K562 (cell line): ENCODE data around the gene LAMB1. TPM values are rescaled to one million over a fixed set of nuclear protein-coding genes. Genes with fewer than 3 reads are reported as not detected.

ENCODE experiments used
- ATAC-seq: fragments of 200-7000 bp; cut with Tn5 transposase; 3 replicates; pipeline ENCODE4 v1.9.1; 2020; ENCODE audit warnings: moderate library complexity
- BruUV-seq: library from RNA; stranded (reverse); fragments of 400-500 nt; replicated peaks from 2 replicates; lab custom pipeline; 2021; lab: Mats Ljungman, UMichigan
- CTCF ChIA-PET: fragments of 300-600 bp; formaldehyde crosslinking; extraction: SDS; loops from one replicate; lab custom pipeline; 2021; ENCODE audit warnings: low intra/inter-chr PET ratio; lab: Yijun Ruan, JAX
- POLR2A ChIA-PET: fragments of 300-600, 350-650 bp; sonication (Branson Sonifier 250); formaldehyde crosslinking; extraction: SDS; loops from one replicate; lab custom pipeline; 2021; ENCODE audit warnings: antibody characterized with exemption, inconsistent platforms; lab: Yijun Ruan, JAX
- DNase-seq, 4 experiments: peaks; one replicate each; pipeline versions ENCODE4 v3.0.0 to v3.0.0-alpha.2; 2011 to 2018; ENCODE audit warnings: low spot score in 3 of 4, mixed read lengths in 3 of 4; ENCODE audit errors: extremely low read depth in 1 of 4
- FAIRE-seq: peaks from 2 replicates; lab custom pipeline; 2011; peaks lifted over from hg19 to GRCh38; lab: Jason Lieb, UNC
- H2AFZ ChIP-seq: 2 replicates; pipeline ENCODE4 v1.6.0; 2011; ENCODE audit warnings: low read depth, low read length, control low read depth, inconsistent platforms
- H3K27ac ChIP-seq: fragments of 200-600 bp; 3 replicates; pipeline ENCODE4 v1.8.0; 2011; ENCODE audit warnings: low read depth, mild to moderate bottlenecking, control low read depth, inconsistent platforms, low read length, moderate library complexity, mixed read lengths; ENCODE audit errors: extremely low read depth
- H3K27me3 ChIP-seq, 2 experiments: fragments of 300-600 bp in 1 of 2; 2 replicates in 1 of 2; 3 replicates in 1 of 2; pipeline versions ENCODE4 v1.6.0 to v1.8.0; 2011; ENCODE audit warnings: inconsistent platforms in 2 of 2, low read length in 2 of 2, mild to moderate bottlenecking in 1 of 2, mixed read lengths in 1 of 2, moderate library complexity in 1 of 2; ENCODE audit not compliant: control insufficient read depth in 2 of 2, insufficient read depth in 2 of 2
- H3K36me3 ChIP-seq: fragments of 300-600 bp; 3 replicates; pipeline ENCODE4 v1.8.0; 2011; ENCODE audit warnings: mild to moderate bottlenecking, low read length, inconsistent platforms; ENCODE audit not compliant: control insufficient read depth, insufficient read depth
- H3K4me1 ChIP-seq, 2 experiments: fragments of 200-600 bp in 1 of 2; replicated peaks in 1 of 2; 2 replicates in 1 of 2; 3 replicates in 1 of 2; pipeline versions ENCODE4 v1.5.1 to v1.8.0; 2011; ENCODE audit warnings: inconsistent platforms in 2 of 2, low read length in 2 of 2, mild to moderate bottlenecking in 1 of 2, mixed read lengths in 1 of 2, moderate library complexity in 1 of 2; ENCODE audit not compliant: control insufficient read depth in 2 of 2, insufficient read depth in 2 of 2
- H3K4me2 ChIP-seq: 2 replicates; pipeline ENCODE4 v1.6.1; 2011; ENCODE audit warnings: low read length, control low read depth, inconsistent platforms, mixed read lengths; ENCODE audit not compliant: insufficient read depth
- H3K4me3 ChIP-seq: fragments of 200-600 bp; sonication (generic), shearing (Covaris generic); 2 replicates; pipeline ENCODE4 v1.5.1; 2016; ENCODE audit warnings: control low read depth, inconsistent platforms
- H3K79me2 ChIP-seq: fragments of 200-600 bp; 3 replicates; pipeline ENCODE4 v1.8.0; 2011; ENCODE audit warnings: low read length, inconsistent platforms; ENCODE audit not compliant: control insufficient read depth, insufficient read depth
- H3K9ac ChIP-seq, 2 experiments: 2 replicates each; pipeline versions ENCODE4 v1.6.0 to v1.6.1; 2011; ENCODE audit warnings: low read depth in 2 of 2, low read length in 2 of 2, control low read depth in 1 of 2, inconsistent platforms in 1 of 2, mild to moderate bottlenecking in 1 of 2, mixed read lengths in 1 of 2; ENCODE audit not compliant: insufficient read depth in 1 of 2
- H3K9me1 ChIP-seq: one replicate; pipeline ENCODE4 v1.6.0; 2011; ENCODE audit warnings: inconsistent platforms, mild to moderate bottlenecking, low read length, moderate library complexity; ENCODE audit not compliant: control insufficient read depth, insufficient read depth
- H3K9me3 ChIP-seq: replicated peaks from 2 replicates; pipeline ENCODE4 v1.5.1; 2011; ENCODE audit warnings: low read depth, low read length, inconsistent platforms; ENCODE audit not compliant: control insufficient read depth, insufficient read depth
- H4K20me1 ChIP-seq: replicated peaks from 2 replicates; pipeline ENCODE4 v1.6.1; 2011; ENCODE audit warnings: low read length, inconsistent platforms, mixed read lengths; ENCODE audit not compliant: control insufficient read depth, insufficient read depth
- MNT ChIP-seq, 2 experiments: fragments of 450-650 bp; conservative IDR thresholded peaks; 2 replicates each; pipeline ENCODE4 v1.6.1; 2017; ENCODE audit warnings: mild to moderate bottlenecking in 2 of 2, moderate library complexity in 2 of 2
- SIX5 ChIP-seq, 2 experiments: IDR thresholded peaks; 2 replicates each; pipeline ENCODE4 v1.6.1; 2011; ENCODE audit warnings: low read length in 2 of 2, borderline replicate concordance in 1 of 2, low read depth in 1 of 2, mild to moderate bottlenecking in 1 of 2, moderate library complexity in 1 of 2; ENCODE audit not compliant: insufficient read depth in 1 of 2
- SREBF1 ChIP-seq: fragments of 150-350 bp; IDR thresholded peaks from 2 replicates; pipeline ENCODE4 v1.6.1; 2014; ENCODE audit warnings: antibody characterized with exemption, low read depth, low read length, borderline replicate concordance
- SRSF7 ChIP-seq: fragments of 200-400 bp; formaldehyde crosslinking; optimal IDR thresholded peaks from 2 replicates; pipeline ENCODE3; 2017; ENCODE audit warnings: mild to moderate bottlenecking, low read depth, low read length
- TFAM ChIP-seq: fragments of 250-450 bp; sonication (Bioruptor Pico); conservative IDR thresholded peaks from 2 replicates; pipeline ENCODE4 v1.5.0; 2021; ENCODE audit warnings: mild to moderate bottlenecking, moderate library complexity
- THRA ChIP-seq: fragments of 450-650 bp; IDR thresholded peaks from 2 replicates; pipeline ENCODE4 v1.6.1; 2017; ENCODE audit warnings: mild to moderate bottlenecking, moderate library complexity
- ZNF445 ChIP-seq: fragments of 250-450 bp; sonication (Bioruptor Pico); IDR thresholded peaks from 2 replicates; pipeline ENCODE4 v1.4.0; 2020; ENCODE audit warnings: low read depth, mild to moderate bottlenecking, moderate library complexity
- WGBS: fragments of 100-300 bp; shearing (Covaris generic); methylation state at CpG from one replicate; pipeline ENCODE4 v1.1.6; 2016; ENCODE audit warnings: low coverage, mixed read lengths; ENCODE audit not compliant: insufficient coverage; ENCODE audit errors: missing lambda C conversion rate; 5-methylcytosine and 5-hydroxymethylcytosine counted together
- in situ Hi-C: fragments of 300-500 bp; cut with MboI; formaldehyde crosslinking; loops from 4 replicates; pipeline ENCODE4 v1.15.0; 2018; ENCODE audit warnings: inconsistent platforms, mixed read lengths
- intact Hi-C: fragments of 100-400 bp; cut with micrococcal nuclease; formaldehyde crosslinking; loops from 2 replicates; pipeline ENCODE4 v1.14.2; 2022
- polyA plus RNA-seq, 8 experiments: library from polyadenylated mRNA; depleted of rRNA in 4 of 8; stranded (reverse) in 5 of 8; unstranded in 3 of 8; fragments of >200 nt; fragmentation: Nextera tagmentation in 2 of 8; fragmentation: Illumina TruSeq in 1 of 8; extraction: Ambion mirVana in 2 of 8; extraction: Trizol in 1 of 8; gene quantifications; 2 replicates each; pipeline versions ENCODE4 v1.2.1 to v1.2.3, GENCODE V29; 2011 to 2014; ENCODE audit warnings: inconsistent platforms in 1 of 8, missing spikeins in 1 of 8
- total RNA-seq, 7 experiments: library from RNA; depleted of rRNA in 6 of 7; stranded (reverse); fragments of >200 nt in 6 of 7; fragmentation: Illumina TruSeq in 2 of 7; extraction: Trizol in 2 of 7; gene quantifications; 2 replicates each; pipeline versions ENCODE4 v1.2.1 to v1.2.3, GENCODE V29; 2011 to 2021; ENCODE audit warnings: low replicate concordance in 1 of 7
- TF ChIP-seq, protein P1 (sequence below): sonication (generic); formaldehyde crosslinking; IDR thresholded peaks from 2 replicates; pipeline ENCODE4 v1.5.0; 2020; ENCODE audit warnings: missing genetic modification reagents

The LAMB1 gene
- total and polyA plus RNA-seq, 9 of the 15 experiments (the other 6 are each of a cell fraction or from before 2014, with no cell fraction given), result 6.0 to 17.7 (median 12.3) TPM

DNA sequence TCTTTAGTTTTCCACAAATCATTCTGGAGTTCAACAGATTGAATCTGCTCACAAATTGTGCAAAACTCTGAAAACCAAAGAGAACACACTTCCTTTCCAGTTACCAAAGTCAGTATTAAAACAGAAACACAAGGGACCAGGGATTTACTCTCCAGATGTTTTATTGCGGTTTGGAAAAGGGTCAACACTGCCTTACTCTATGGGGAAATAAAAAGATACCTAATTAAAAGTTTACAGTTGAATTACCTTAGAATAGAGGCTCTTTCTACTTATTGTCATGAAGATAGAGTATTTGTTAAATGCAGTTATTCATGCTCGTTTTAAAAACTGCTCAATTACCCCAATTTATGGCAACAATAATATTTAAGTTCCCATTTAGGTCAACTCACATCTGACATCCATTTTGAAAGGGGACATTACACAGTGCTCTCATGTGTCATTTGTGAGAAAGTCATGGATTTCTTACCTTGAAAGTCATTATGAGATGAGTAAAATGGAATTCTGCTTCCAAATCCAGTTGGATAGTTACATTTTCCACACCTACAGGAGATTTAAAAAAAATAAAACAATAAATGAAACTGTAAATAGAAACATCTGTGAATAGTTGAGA, 8.4 kb downstream of the LAMB1 start:
- 44% methylated on average over 2 of the region's 2 CpGs for WGBS
- intact Hi-C loops, result no loop called here
- Histone ChIP-seq H3K27me3 (no peaks in the 10 kb centered on the region), H3K9me3 (no peaks in the 10 kb centered on the region), H4K20me1 (no peaks in the 10 kb centered on the region), H3K9ac (no peak overlapping the region), H3K4me1 (peaks cover 0 to 36% of the 10 kb centered on the region in 2 experiments; a peak in 4 of 5 replicates), H3K79me2 (no peaks in the 10 kb centered on the region), H3K27ac (no peak overlapping the region), H3K36me3 (peaks cover 4% of the 10 kb centered on the region; the same call in 1 of the 3 replicates), H2AFZ (no peak overlapping the region), H3K9me1 (no peaks in the 10 kb centered on the region), H3K4me2 (no peak overlapping the region), H3K4me3 (no peak overlapping the region)
- in situ Hi-C loops, result no loop called here
- ATAC-seq (no peak), DNase-seq (no peak), FAIRE-seq (no peak)
- no TSS peak for BruUV-seq
- CTCF ChIA-PET, result no interaction called here
- POLR2A ChIA-PET, result interaction anchor here (0.8 to 1.8 kb wide), 3 partner anchors 11 to 223 kb away, joined by 3 to 5 read pairs (median 3); no protein-coding TSS in a partner anchor
- TF ChIP-seq, protein P1, sequence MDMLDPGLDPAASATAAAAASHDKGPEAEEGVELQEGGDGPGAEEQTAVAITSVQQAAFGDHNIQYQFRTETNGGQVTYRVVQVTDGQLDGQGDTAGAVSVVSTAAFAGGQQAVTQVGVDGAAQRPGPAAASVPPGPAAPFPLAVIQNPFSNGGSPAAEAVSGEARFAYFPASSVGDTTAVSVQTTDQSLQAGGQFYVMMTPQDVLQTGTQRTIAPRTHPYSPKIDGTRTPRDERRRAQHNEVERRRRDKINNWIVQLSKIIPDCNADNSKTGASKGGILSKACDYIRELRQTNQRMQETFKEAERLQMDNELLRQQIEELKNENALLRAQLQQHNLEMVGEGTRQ, result no peak
- no peak for TF ChIP-seq SIX5 (IDR thresholded peaks at IDR 0.05; ENCODE audit: borderline replicate concordance in 1 of 2, insufficient read depth in 1 of 2, low read depth in 1 of 2, low read length in 2 of 2)
- no peak for TF ChIP-seq SREBF1
- no peak for TF ChIP-seq MNT (conservative IDR thresholded peaks at IDR 0.05)
- no peak for TF ChIP-seq TFAM
- TF ChIP-seq ZNF445 (CRISPR knock-in tag), result no peak
- no peak for TF ChIP-seq THRA
- no peak for TF ChIP-seq SRSF7
